ENCODE data around the gene IGSF9B. TPM values are rescaled to one million over a fixed set of nuclear protein-coding genes. Genes with fewer than 3 reads are reported as not detected.
A peak's percentile ranks its signal among the peaks of the same experiment; 100 is the strongest.

The IGSF9B gene
- total RNA-seq, 1 experiment from 2014 or later: 0.43 TPM

- H3K36me3 ChIP-seq: peaks cover 3% of the 10 kb centered on the region; the same call in 1 of the 2 replicates
- H3K9me3 ChIP-seq: no peaks in the 10 kb centered on the region
- H3K4me3 ChIP-seq: no peak overlapping the region
- DNase-seq: peak; percentile 88
- no peaks in the 10 kb centered on the region for H3K27me3 ChIP-seq
Measured at GRCh38 chr11:133934599-133935550, 21.9 kb downstream of the IGSF9B start.

GRCh38 chr11:133934096-133934495, 22.7 kb downstream of the IGSF9B start:
- Histone ChIP-seq H3K9me3 (no peaks in the 10 kb centered on the region), H3K36me3 (peaks cover 3% of the 10 kb centered on the region; the same call in 1 of the 2 replicates), H3K27me3 (no peaks in the 10 kb centered on the region), H3K4me3 (no peak overlapping the region)
- no peak for DNase-seq

GRCh38 chr11:133931449-133932060, 25.2 kb downstream of the IGSF9B start:
- Histone ChIP-seq H3K9me3 (no peaks in the 10 kb centered on the region), H3K36me3 (peaks cover 3% of the 10 kb centered on the region; the same call in 1 of the 2 replicates), H3K27me3 (no peaks in the 10 kb centered on the region), H3K4me3 (no peak overlapping the region)
- DNase-seq: no peak

GRCh38 chr11:133930767-133931448, 25.9 kb downstream of the IGSF9B start:
- H3K9me3 ChIP-seq: no peaks in the 10 kb centered on the region
- peaks cover 3% of the 10 kb centered on the region; the same call in 1 of the 2 replicates for H3K36me3 ChIP-seq
- DNase-seq: no peak
- H3K27me3 ChIP-seq: no peaks in the 10 kb centered on the region
- H3K4me3 ChIP-seq: no peak overlapping the region

GRCh38 chr11:133930053-133930766, 26.6 kb downstream of the IGSF9B start:
- Histone ChIP-seq H3K4me3 (no peak overlapping the region), H3K27me3 (no peaks in the 10 kb centered on the region), H3K9me3 (no peaks in the 10 kb centered on the region), H3K36me3 (peaks cover 3% of the 10 kb centered on the region; the same call in 1 of the 2 replicates)
- DNase-seq: no peak

GRCh38 chr11:133929401-133930052, 27.2 kb downstream of the IGSF9B start:
- Histone ChIP-seq H3K36me3 (peaks cover 3% of the 10 kb centered on the region; the same call in 1 of the 2 replicates), H3K9me3 (no peaks in the 10 kb centered on the region), H3K27me3 (no peaks in the 10 kb centered on the region), H3K4me3 (no peak overlapping the region)
- DNase-seq: no peak

GRCh38 chr11:133928628-133929059, 28.1 kb downstream of the IGSF9B start:
- H3K4me3 ChIP-seq: no peak overlapping the region
- no peaks in the 10 kb centered on the region for H3K27me3 ChIP-seq
- DNase-seq: no peak
- no peaks in the 10 kb centered on the region for H3K9me3 ChIP-seq
- no peaks in the 10 kb centered on the region for H3K36me3 ChIP-seq

GRCh38 chr11:133927690-133928627, 28.8 kb downstream of the IGSF9B start:
- Histone ChIP-seq H3K27me3 (no peaks in the 10 kb centered on the region), H3K4me3 (no peak overlapping the region)

GRCh38 chr11:133926466-133927246, 30.1 kb downstream of the IGSF9B start:
- no peaks in the 10 kb centered on the region for H3K36me3 ChIP-seq
- H3K4me3 ChIP-seq: no peak overlapping the region
- DNase-seq: no peak
- H3K9me3 ChIP-seq: no peaks in the 10 kb centered on the region
- H3K27me3 ChIP-seq: no peaks in the 10 kb centered on the region

More at GRCh38 chr11:133927690-133928627, 28.8 kb downstream of the IGSF9B start:
- Histone ChIP-seq H3K36me3 (no peaks in the 10 kb centered on the region), H3K9me3 (no peaks in the 10 kb centered on the region)
- peak; percentile 69 for DNase-seq

- Histone ChIP-seq H3K27me3 (no peaks in the 10 kb centered on the region), H3K4me3 (no peak overlapping the region), H3K9me3 (no peaks in the 10 kb centered on the region), H3K36me3 (no peaks in the 10 kb centered on the region)
- no peak for DNase-seq
Measured at GRCh38 chr11:133925756-133926155, 31.0 kb downstream of the IGSF9B start.

GRCh38 chr11:133924661-133925060, 32.1 kb downstream of the IGSF9B start:
- no peaks in the 10 kb centered on the region for H3K36me3 ChIP-seq
- no peaks in the 10 kb centered on the region for H3K27me3 ChIP-seq
- no peak overlapping the region for H3K4me3 ChIP-seq
- no peaks in the 10 kb centered on the region for H3K9me3 ChIP-seq
- DNase-seq: no peak

GRCh38 chr11:133922078-133922870, 34.5 kb downstream of the IGSF9B start:
- DNase-seq: no peak
- Histone ChIP-seq H3K27me3 (no peaks in the 10 kb centered on the region), H3K9me3 (no peaks in the 10 kb centered on the region), H3K36me3 (no peaks in the 10 kb centered on the region), H3K4me3 (no peak overlapping the region)

GRCh38 chr11:133921513-133921912, 35.3 kb downstream of the IGSF9B start:
- no peaks in the 10 kb centered on the region for H3K36me3 ChIP-seq
- no peaks in the 10 kb centered on the region for H3K27me3 ChIP-seq
- no peak overlapping the region for H3K4me3 ChIP-seq
- no peak for DNase-seq
- H3K9me3 ChIP-seq: no peaks in the 10 kb centered on the region

GRCh38 chr11:133921026-133921425, 35.7 kb downstream of the IGSF9B start:
- no peaks in the 10 kb centered on the region for H3K36me3 ChIP-seq

More at GRCh38 chr11:133921026-133921425, 35.7 kb downstream of the IGSF9B start:
- no peak overlapping the region for H3K4me3 ChIP-seq
- no peak for DNase-seq
- no peaks in the 10 kb centered on the region for H3K27me3 ChIP-seq
- no peaks in the 10 kb centered on the region for H3K9me3 ChIP-seq

Measured in MG63 (cell line).